Neural progenitor cell (in vitro differentiated cells): ENCODE data around the gene TARS1.

ENCODE experiments used
- EZH2 ChIP-seq: fragments of 200-600 bp; sonication (generic); IDR thresholded peaks from 2 replicates; pipeline ENCODE4 v1.6.1; 2017; ENCODE audit warnings: antibody characterized with exemption, mild to moderate bottlenecking, moderate library complexity
- EZH2phosphoT487 ChIP-seq: fragments of 200-600 bp; sonication (generic); IDR thresholded peaks from 2 replicates; pipeline ENCODE4 v1.6.1; 2017; ENCODE audit warnings: antibody characterized with exemption
- TF ChIP-seq, protein P1 (sequence below): fragments of 200-600 bp; sonication (generic); IDR thresholded peaks from 2 replicates; pipeline ENCODE4 v1.5.1; 2017; ENCODE audit warnings: antibody characterized with exemption, mild to moderate bottlenecking

DNA sequence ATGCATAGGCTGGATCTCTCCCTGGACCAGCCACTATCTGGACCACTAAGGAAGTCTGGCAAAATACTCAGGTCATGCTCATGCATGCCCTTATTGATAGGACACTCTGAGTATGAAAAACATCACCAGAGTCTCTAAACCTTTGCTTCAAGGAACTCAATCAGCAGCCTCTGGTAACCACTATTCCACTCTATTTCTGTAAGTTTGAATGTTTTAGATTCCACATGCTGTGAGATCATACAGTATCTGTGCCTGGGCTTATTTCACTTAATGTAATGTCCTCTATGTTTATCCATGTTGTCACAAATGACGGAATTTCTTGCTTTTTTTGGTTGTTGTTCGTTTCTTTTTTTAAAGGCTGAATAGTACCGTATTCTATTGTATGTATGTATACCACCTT is 68.3 kb downstream of the TARS1 start:
- TF ChIP-seq, protein P1, sequence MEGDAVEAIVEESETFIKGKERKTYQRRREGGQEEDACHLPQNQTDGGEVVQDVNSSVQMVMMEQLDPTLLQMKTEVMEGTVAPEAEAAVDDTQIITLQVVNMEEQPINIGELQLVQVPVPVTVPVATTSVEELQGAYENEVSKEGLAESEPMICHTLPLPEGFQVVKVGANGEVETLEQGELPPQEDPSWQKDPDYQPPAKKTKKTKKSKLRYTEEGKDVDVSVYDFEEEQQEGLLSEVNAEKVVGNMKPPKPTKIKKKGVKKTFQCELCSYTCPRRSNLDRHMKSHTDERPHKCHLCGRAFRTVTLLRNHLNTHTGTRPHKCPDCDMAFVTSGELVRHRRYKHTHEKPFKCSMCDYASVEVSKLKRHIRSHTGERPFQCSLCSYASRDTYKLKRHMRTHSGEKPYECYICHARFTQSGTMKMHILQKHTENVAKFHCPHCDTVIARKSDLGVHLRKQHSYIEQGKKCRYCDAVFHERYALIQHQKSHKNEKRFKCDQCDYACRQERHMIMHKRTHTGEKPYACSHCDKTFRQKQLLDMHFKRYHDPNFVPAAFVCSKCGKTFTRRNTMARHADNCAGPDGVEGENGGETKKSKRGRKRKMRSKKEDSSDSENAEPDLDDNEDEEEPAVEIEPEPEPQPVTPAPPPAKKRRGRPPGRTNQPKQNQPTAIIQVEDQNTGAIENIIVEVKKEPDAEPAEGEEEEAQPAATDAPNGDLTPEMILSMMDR = no peak
- TF ChIP-seq EZH2 (no peak), EZH2phosphoT487 (no peak)
